GM19395 (cell line): ENCODE data around the gene SH3PXD2B.

ENCODE experiments used
- ATAC-seq: cut with Tn5 transposase; IDR thresholded peaks from one replicate; pipeline ENCODE4 v1.9.1; 2021; ENCODE audit warnings: mild to moderate bottlenecking, moderate library complexity; ENCODE audit not compliant: unreplicated experiment

Gene SH3PXD2B

DNA sequence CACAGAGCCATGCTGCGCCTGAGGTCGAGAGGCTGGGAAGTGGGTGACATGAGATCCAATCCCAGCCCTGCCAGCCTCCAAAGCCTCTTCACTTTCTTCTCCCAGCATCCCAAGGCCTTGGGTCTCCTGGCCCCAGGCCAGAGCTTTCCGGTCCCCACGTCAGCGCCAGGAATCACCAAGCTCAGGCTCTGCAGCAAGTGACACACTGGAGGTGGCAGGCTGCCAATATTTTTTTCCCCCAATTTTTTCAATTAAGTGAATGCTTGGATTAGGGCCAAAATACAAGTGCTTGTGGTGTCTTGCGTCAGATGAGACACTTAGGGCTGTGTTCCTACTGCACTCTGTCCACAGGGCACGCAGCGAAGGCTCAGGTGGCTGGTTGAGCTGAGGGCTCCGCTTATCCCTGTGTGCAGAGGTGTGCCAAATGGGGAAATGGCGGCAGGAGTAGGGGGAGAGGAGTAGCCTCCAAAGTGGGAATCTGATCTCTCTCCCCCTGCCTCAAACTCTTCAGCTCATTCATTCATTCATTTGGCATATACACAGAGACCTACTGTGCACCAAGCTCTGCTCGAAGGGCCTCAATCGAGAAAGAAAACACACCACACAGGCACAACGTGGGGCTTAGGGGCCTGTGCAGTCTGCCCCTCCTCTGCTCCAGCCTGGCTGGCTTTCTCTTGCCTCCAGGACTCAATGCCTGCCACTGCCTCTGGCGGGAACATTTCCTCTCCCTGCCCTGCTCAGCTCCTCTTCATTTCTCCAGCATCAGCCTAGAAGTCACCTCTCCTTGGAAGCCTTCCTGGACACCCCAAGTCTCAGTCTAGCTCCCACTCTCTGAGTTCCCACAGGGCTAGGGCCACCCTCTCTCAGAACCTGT lies 16.6 kb downstream of the SH3PXD2B start:
- no peak for ATAC-seq

DNA sequence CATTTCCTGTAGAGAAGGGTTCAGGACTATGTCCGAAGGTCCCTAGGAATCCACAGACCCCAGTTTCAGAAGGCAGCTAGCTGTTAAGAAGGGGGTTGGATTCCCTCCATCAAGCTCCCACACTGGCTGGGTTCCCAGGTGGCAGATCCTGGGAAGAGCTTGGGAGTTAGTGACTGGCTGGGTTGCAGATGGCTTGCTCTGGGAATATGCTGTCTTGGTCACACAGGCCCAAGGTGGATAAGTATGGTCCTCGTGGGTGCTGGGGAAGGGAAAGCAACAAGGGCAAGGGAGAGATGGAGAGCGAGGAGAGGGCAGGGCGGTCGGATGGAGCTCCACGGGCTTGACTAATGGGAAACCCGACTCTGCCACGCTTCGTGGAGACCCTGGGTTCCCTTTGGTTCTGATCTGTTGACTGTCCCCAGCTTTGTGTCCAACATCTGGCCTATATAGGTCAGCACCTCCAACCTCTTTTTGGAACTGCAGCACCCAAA lies 17.4 kb downstream of the SH3PXD2B start:
- no peak for ATAC-seq

DNA sequence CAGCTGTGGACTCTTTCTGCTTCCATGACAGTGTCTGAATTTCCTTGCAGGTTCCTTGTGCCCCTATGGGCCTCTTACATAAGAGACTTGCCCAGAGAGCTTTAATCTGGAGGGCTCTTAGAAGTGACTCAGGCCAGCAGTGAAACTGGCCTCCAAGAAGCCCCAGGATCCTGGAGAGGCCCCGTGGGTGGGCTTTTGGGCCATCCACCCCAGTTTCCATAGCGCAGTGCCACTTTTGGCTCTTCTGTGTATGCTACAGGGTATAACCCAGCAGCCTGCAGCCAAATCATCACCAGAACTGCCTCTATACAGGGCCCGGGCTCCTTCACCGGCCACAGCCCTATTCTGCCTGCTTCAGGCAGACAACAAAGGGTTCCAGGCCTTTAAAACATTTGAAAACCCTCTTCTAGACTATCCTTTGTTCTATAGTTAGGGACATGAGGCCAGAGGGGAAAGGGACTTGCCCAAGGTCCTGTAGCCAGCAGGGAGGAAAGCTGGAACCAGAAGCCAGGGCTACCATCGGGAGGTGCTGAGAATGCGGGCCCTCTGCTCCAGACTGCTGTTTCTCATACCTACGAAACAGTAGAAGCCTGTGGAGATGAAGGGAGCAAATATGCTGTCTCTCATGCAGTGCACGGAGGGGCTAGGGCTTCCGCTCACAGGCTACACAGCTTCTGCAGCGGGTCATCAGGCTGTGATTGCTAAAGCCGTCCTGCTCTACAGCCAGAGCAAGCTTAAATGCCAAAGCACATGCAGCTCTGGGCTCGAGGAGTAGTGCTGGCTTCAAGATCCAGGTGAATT lies 18.0 kb downstream of the SH3PXD2B start:
- no peak for ATAC-seq

DNA sequence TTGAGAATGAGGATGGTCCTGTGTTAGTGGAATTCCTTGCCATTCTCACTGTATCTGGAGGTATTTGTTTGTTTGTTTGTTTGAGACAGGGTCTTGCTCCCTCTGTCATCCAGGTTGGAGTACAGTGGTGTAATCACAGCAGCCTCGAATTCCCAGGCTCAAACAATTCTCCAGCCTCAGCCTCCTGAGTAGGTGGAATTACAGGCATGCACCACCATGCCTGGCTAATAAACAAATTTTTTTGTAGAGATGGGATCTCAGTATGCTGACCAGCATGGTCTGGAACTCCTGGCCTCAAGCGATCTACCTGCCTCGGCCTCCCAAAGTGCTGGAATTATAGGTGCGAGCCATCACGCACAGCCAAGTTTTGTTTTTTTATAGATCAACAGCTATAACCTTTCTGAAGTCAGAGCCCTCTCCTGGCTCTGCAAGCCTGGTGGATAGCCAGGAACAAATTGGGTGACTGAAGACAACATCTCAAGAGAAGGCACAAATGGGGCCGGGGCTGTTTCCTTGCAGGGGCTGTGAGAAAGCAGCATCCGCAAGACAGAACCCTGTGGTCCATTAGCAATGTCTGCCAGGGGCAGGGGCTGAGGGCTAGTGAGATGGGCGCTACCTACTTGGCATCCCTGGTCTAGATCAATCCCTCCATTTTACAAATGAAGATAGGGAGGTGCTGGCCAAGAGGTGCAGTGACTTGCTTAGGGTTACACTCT lies 18.8 kb downstream of the SH3PXD2B start:
- no peak for ATAC-seq

DNA sequence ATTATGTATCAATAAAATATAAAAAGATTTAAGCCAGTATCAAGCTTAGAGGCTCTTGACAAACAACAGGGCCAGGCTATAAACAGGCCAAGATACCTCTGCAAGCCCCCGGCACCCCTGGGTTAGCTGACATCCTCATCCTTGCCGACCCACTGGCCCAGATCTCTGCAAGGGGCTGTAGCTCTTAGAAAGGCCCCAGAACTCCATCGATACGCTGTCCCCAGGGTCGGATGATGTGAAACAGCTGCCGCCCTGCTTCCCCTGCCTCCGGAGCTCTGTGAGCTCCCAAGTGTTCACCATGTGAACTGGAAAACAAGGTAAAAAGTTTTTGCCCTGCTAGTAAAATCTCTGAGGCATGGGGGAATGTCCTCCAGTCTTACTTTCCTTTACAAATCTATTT lies 20.1 kb downstream of the SH3PXD2B start:
- ATAC-seq: no peak

DNA sequence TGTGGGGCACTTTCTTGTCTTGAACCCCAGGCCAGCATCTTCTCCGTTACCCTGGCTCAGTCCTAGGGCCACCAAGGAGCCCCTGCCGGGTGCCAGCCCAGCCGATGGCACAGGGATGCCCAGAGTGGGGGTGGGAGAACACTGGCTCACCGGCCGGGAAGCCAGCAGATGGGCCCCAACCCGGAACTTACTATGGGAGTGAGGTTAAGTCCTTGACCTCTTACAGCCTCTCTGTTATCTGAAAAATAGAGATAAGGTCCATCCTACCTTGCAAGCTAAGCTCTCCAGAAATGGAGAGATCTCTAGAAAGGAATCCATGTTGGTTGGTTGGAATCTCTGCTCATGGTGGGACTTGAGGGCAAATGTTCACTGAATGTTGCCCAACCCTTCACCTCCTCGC lies 20.8 kb downstream of the SH3PXD2B start:
- no peak for ATAC-seq

DNA sequence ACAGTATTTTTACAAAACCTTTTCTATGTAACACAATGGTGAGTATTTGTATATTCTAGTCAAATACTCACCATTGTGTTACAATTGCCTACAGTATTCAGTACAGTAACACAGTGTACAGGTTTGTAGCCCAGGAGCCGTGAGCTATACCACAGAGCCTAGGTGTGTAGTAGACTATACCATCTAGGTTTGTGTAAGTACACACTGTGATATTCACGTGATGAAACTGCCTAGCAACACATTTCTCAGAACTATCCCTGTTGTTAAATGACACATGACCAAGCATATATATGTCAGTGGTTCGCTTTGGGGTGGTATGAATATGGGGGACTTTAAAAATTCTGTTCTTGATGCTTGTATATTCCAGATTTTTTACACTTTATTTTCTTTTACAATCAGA lies 21.3 kb downstream of the SH3PXD2B start:
- ATAC-seq: no peak

DNA sequence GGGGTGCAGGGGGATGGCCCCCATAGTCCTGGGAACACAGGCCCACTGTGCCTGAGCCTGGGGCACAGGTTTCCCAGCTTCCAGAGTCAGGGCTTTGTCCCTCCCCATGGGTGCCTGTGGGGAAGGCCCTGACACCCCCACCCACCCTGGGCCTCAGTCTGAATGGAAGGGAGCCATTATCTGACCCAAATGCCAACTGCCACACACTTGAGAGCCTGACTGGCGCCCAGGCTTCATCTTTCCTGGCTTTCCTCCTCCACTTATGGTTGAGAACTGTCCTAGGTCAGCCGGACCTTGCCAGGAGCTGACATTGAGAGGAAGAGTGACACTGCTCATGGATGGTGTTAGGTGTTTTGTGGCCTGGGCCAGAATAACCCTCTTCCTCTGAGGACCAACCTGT lies 24.0 kb downstream of the SH3PXD2B start:
- ATAC-seq: no peak

DNA sequence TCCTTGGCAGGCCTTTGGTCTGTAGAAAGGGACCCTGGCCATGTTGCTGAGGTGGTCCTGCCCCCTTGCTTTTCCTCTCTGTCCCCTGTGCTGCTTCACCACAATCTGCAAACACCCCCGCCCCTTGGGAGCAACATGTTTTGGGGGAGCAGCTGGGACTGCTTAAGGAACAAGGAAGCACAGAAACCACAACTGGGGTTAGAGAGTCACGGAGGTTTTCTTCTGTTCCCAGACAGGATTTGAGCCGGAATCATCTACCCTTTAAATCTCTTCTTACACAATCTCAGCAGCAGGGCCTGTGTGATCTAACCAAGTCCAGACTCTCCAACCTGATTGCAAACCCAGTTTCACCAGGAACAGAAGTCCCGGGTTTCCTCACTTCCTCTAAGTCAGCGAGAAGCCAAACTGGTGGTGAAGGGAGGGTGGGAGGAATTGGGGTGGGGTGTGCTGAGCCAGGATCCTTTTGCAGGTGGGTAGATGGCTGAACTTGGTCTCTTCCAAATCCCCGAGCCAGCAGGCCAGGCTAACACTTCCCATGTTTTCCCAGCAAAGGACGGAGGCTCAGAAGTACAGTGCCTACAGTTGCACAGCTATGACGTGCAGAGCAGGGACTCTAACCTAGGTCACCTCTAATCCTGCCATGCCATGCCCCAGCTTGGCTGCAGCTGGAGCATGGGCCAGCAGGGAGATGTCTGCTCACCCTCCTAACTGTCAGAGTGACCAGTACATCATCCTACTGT lies 25.0 kb downstream of the SH3PXD2B start:
- no peak for ATAC-seq

DNA sequence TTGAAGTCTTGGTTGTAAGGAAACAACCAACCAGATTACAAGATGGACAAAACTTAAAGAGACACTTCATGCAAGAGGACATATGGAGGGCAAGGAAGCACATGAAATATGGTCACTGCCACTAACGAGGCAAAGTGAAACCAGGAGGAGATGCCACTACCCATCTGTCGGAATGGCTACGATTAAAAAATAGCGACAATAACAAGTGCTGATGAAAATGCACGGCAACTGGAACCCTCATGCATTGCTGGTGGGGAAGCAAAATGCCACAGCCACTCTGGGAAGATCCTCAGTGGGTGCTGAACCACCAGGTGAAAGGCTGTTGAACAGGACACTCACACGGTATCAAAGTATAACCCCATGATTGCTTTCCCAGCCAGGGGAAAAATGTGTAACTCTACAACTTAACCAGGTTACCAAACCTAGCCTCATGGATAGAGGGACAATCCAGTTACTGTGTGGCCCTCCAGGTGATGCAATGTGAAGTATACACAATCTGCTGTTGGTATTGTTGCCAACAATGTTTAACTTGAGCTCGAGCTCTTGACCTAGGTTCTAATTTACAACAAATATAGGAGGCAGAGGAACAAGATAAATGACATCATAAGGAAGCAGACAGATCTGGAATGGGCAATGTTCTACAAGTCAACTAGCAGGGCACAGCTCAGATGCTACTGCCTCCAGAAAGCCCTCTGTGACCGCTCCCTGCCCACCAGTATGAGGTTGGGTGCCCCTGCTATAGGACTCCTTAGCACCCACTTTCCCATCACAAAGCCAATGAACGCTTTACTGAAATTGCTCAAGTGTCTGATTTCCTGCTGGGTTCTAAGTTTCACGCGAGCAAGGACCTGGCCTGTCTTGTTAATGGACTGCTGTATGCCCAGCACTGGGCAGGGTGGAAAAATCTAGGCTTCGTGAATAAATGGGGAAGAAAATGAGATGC lies 25.8 kb downstream of the SH3PXD2B start:
- no peak for ATAC-seq

DNA sequence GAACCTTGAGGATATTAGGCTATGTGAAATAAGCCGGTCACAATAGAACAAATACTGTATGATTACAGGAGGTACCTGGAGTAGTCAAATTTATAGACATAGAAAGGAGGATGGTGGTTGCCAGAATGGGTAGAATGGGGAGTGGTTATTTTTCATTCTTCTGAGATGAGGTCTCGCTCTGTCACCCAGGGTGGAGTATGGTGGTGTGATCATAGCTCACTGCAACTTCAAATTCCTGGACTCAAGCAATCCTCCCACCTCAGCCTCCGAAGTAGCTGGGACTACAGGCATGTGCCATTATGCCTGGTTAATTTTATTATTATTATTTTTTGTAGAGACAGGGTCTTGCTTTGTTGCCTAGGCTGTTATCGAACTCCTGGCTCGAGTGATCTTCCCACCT lies 27.1 kb downstream of the SH3PXD2B start:
- no peak for ATAC-seq

DNA sequence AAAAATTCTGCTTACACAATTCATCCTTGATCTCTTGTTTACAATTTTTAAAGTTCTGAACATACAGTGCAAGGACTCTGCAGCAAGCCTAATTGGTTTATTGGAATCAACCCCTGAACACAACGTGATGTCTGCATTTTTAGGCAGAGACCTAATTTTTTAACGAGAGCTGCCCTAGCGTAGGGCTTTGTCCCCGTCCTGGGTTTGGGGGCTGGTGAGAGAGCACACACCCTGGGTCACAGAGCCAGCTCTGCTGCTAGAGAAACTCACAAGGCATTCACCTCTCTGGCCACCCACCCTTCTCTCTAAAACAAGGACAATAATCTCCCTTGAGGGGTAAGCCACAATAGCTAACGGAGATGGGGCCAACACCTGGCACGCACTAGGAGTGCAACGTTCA lies 28.2 kb downstream of the SH3PXD2B start:
- ATAC-seq: no peak

DNA sequence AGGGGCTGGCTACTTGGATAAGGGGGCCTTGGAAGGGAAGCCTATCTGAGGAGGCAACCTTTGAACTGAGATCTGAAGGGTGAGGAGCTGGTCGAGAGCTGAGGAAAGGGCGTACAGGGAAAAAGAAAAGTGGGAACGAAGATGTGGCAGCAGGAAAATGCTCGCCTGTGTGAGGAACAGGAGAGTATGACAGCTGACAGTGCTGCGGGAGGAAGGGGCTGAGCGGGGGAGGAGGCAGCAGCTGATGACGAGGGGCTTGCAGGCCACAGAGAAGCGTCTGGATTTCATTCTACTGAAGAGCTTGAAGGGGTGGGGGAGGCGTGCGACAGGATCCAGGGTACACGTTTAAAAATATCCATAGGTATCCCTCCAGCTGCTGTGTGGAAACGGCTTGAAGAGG lies 28.9 kb downstream of the SH3PXD2B start:
- ATAC-seq: no peak

DNA sequence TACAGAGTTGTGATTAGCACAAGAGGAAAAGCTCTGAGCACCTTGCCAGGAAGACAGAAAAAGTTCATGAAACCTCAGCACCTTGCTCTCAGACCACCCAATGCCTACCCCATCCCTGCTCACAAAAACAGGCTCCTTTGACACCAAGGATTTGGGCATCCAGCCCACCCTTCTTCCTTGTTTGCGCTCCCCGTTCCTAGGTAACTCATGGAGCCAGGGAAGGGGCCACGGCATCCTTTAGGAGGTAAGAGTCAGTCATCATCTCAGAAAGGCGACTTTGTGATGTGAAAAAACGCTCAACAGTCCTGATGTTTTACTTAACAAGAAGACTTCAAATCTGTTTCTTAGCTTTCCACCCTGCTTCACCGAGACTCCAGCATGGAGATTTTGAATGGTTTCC lies 29.5 kb downstream of the SH3PXD2B start:
- ATAC-seq: no peak

DNA sequence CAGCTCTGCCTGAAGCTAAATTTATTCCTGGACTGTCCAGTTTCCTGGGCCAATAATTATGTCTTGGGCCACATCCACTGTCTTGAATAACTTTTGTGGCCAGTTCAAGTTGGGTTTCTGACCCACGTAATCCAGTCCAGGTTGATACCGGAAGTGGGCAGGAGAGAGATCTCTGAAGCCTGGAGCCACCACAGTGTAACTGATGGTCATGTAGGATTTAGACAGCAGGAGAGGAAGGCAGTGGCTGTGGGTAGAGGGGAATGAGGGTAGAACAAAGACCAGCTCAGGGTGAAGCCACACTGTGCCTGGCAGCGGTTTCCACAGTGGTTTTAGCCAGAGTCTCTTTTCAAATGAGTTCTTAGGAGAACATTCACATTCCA lies 30.2 kb downstream of the SH3PXD2B start:
- no peak for ATAC-seq

DNA sequence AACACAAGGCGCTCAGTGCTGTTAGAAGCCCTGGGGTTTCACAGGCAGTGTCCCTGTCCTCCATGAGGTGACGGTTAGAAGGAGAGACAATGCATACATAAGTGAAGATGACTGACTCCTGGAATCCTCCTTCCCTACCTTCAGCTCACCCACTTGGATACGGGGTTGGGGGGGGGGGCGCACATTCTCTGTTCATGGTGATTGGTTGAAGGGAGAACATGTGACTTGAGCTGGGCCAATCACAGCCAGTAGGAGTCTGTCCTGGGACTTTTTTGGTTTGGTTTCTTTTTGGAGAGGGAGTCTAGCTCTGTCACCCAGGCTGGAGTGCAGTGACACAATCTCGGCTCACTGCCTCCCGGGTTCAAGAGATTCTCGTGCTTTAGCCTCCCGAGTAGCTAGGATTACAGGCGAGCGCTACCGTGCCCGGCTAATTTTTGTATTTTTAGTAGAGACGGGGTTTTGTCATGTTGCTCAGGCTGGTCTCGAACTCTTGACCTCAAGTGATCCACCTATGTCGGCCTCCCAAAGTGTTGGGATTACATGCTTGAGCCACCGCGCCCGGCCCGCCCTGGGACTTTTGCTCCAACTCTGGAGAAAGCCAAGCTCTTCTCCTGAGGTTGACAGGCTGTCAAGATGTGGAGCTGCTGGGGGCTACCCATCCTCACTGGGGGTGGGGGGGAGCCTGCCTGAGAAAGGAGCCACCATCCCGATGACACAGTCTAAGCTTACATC lies 30.8 kb downstream of the SH3PXD2B start:
- no peak for ATAC-seq

DNA sequence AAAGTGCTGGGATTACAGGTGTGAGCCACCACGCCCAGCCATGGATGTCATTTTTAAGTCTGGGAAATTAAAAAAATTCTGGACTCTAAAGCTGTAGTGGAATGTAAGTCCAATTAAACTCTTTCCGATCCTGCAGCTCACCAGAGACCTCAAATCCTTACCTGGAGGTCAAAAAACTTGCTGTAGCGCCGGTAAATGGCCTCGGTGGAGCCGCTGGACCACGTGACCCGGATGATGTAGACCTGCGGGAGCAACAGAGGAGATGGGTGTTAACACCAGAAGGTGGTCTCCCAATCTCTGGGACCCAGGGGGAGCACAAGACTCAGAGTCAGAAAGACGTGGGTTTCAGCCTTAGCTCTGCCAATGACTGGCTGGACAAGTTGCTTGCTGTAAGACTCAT lies 32.1 kb downstream of the SH3PXD2B start:
- no peak for ATAC-seq

DNA sequence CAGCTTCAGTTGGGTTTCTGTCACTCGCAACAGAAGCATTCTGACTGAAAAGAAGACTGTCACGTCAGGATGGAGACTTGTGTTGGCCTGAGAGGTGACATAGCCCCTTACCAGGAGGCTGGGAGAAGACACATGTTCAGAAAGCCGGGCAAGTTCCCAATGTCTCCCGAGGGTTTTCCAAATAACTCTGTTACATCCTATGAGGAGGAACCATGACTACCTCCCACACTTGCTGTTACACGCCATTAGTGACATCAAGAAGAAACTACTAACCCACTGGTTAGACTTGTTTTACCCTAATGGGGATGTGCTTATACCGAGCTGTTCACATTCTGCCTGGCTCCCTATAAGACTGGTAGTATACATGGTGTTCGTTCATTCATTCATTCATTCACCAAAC lies 33.3 kb downstream of the SH3PXD2B start:
- ATAC-seq: no peak
